ENCODE measurements around the gene SLC37A3.
A peak's percentile ranks its signal among the peaks of the same experiment; 100 is the strongest.
"Not testable (repeated sequence)": the region's sequence is repeated elsewhere in the genome, so short reads cannot be mapped to it uniquely, and the experiment has no call there.

SLC37A3 gene

DNA sequence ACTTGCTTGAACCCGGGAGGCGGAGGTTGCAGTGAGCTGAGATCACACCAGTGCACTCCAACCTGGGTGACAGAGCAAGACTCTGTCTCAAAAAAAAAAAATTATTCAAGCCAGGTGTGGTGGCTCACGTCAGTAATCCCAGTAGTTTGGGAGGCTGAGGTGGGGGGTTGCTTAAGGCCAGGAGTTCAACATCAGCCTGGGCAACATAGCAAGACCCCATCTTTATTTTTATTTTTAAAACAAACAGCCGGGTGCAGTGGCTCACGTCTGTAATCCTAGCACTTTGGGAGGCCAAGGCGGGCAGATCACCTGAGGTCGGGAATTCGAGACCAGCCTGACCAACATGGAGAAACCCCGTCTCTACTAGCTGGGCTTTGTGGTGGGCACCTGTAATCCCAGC lies 17.5 kb upstream of the SLC37A3 start:
- H3K36me3 ChIP-seq (replicated peaks in 1 of 2; ENCODE audit: control insufficient read depth in 2 of 2, insufficient read depth in 2 of 2, low read length in 2 of 2); H3K4me3 ChIP-seq (ENCODE audit: low read length in 2 of 2); H2BK12ac ChIP-seq (ENCODE audit: low read length); H4K8ac ChIP-seq (ENCODE audit: low read depth, low read length); H2BK5ac ChIP-seq (ENCODE audit: low read length); H3K9me3 ChIP-seq (replicated peaks in 1 of 2; ENCODE audit: control insufficient read depth in 2 of 2, insufficient read depth in 1 of 2, low read depth in 1 of 2, low read length in 2 of 2); H2BK120ac ChIP-seq (ENCODE audit: low read depth, low read length); H3K79me1 ChIP-seq (ENCODE audit: low read depth, low read length); H3K4me1 ChIP-seq (ENCODE audit: control insufficient read depth in 2 of 2, insufficient read depth in 1 of 2, low read depth in 1 of 2, low read length in 2 of 2); H3K18ac ChIP-seq (ENCODE audit: low read length); H3K14ac ChIP-seq (ENCODE audit: low read length); H3K27ac ChIP-seq (replicated peaks; ENCODE audit: low read length); H3K4me2 ChIP-seq (ENCODE audit: insufficient read depth, low read length, poor library complexity, severe bottlenecking); H2AK5ac ChIP-seq (ENCODE audit: low read depth, low read length); H2BK15ac ChIP-seq (ENCODE audit: low read length); H3K4ac ChIP-seq (ENCODE audit: low read length); H4K91ac ChIP-seq (ENCODE audit: low read depth, low read length, poor library complexity); H3K27me3 ChIP-seq (ENCODE audit: control insufficient read depth in 3 of 3, insufficient read depth in 3 of 3, low read depth in 1 of 3, low read length in 3 of 3); DNase-seq (ENCODE audit: low spot score); H2AFZ ChIP-seq (ENCODE audit: low read length); H3K23ac ChIP-seq (ENCODE audit: low read depth, low read length, poor library complexity); H3K9ac ChIP-seq (ENCODE audit: low read depth, low read length, poor library complexity): not testable (repeated sequence)
- no CpG with 5 or more reads among the region's 9 CpGs for WGBS, 2 donors (ENCODE audit: extremely low coverage in 2 of 2, insufficient read length in 2 of 2, insufficient replicate concordance in 1 of 2)

DNA sequence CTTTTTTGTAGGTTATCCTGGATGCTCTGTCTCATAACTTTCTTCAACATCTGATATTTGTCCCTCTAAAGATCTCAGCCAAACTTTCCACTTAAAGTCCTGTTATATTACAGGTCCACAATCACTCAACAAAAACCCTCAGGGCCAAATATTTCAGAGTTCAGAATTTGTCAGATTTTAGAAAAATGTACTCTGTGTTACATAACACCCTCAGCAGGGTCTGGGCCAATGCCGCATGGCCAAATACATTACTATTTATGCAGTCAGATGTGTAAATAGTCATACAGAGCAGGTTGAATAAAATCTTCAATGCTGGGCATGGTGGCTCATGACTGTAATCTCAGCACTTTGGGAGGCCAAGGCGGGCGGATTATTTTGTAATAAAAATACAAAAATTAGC lies 17.0 kb upstream of the SLC37A3 start:
- Histone ChIP-seq H3K4ac (ENCODE audit: low read length) (no peak overlapping the region), H2BK12ac (ENCODE audit: low read length) (no peak overlapping the region), H3K23ac (ENCODE audit: low read depth, low read length, poor library complexity) (no peak overlapping the region), H4K91ac (ENCODE audit: low read depth, low read length, poor library complexity) (no peak overlapping the region), H3K9me3 (replicated peaks in 1 of 2; ENCODE audit: control insufficient read depth in 2 of 2, insufficient read depth in 1 of 2, low read depth in 1 of 2, low read length in 2 of 2) (no peaks in the 10 kb centered on the region), H3K79me1 (ENCODE audit: low read depth, low read length) (no peaks in the 10 kb centered on the region), H3K4me2 (ENCODE audit: insufficient read depth, low read length, poor library complexity, severe bottlenecking) (no peak overlapping the region), H3K4me3 (ENCODE audit: low read length in 2 of 2) (no peak overlapping the region), H3K27ac (replicated peaks; ENCODE audit: low read length) (no peak overlapping the region), H2BK15ac (ENCODE audit: low read length) (no peak overlapping the region), H2BK5ac (ENCODE audit: low read length) (no peak overlapping the region), H3K27me3 (ENCODE audit: control insufficient read depth in 3 of 3, insufficient read depth in 3 of 3, low read depth in 1 of 3, low read length in 3 of 3) (peaks cover 0 to under 1% (median 0%) of the 10 kb centered on the region in 3 experiments), H3K9ac (ENCODE audit: low read depth, low read length, poor library complexity) (no peak overlapping the region), H4K8ac (ENCODE audit: low read depth, low read length) (no peak overlapping the region), H3K36me3 (replicated peaks in 1 of 2; ENCODE audit: control insufficient read depth in 2 of 2, insufficient read depth in 2 of 2, low read length in 2 of 2) (no peaks in the 10 kb centered on the region), H3K18ac (ENCODE audit: low read length) (no peak overlapping the region), H2AK5ac (ENCODE audit: low read depth, low read length) (no peak overlapping the region), H2BK120ac (ENCODE audit: low read depth, low read length) (no peak overlapping the region), H3K4me1 (ENCODE audit: control insufficient read depth in 2 of 2, insufficient read depth in 1 of 2, low read depth in 1 of 2, low read length in 2 of 2) (peaks cover 0 to 3% of the 10 kb centered on the region in 2 donors), H2AFZ (ENCODE audit: low read length) (no peak overlapping the region), H3K14ac (ENCODE audit: low read length) (no peak overlapping the region)
- no peak for DNase-seq (ENCODE audit: low spot score)
- no CpG with 5 or more reads among the region's 3 CpGs for WGBS, 2 donors (ENCODE audit: extremely low coverage in 2 of 2, insufficient read length in 2 of 2, insufficient replicate concordance in 1 of 2)

DNA sequence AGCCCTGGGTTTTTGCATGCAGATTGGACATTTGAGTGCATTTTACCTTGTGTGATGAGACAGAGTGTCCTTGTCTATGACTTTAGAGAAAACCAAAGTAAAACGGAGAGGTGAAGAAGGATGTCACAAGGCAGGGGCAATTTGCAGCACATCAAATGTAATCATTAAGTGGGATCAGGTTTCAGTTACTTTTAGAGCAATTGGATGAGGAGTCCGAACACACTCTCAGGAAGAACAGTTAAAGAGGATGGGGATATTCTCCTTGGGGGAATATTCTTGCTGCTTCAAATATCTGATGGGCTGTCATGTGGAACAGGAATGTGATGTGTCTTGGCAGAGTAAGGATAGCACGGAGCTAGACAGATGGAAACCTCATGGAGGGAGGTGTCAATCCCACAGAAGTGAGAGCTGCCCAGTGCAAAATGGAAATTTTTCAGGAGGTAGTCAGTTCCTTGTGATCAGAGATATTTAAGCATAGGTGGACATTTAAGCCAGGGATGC lies 6.3 kb upstream of the SLC37A3 start:
- no peak for DNase-seq (ENCODE audit: low spot score)
- no peak overlapping the region for H3K14ac ChIP-seq (ENCODE audit: low read length)
- peak overlapping the region; percentile 83 for H2AFZ ChIP-seq (ENCODE audit: low read length)
- no CpG with 5 or more reads among the region's 3 CpGs for WGBS, 2 donors (ENCODE audit: extremely low coverage in 2 of 2, insufficient read length in 2 of 2, insufficient replicate concordance in 1 of 2)
- H2BK15ac ChIP-seq (ENCODE audit: low read length), result no peak overlapping the region
- no peak overlapping the region for H3K9ac ChIP-seq (ENCODE audit: low read depth, low read length, poor library complexity)
- no peak overlapping the region for H3K18ac ChIP-seq (ENCODE audit: low read length)
- H2AK5ac ChIP-seq (ENCODE audit: low read depth, low read length), result no peak overlapping the region
- H3K23ac ChIP-seq (ENCODE audit: low read depth, low read length, poor library complexity), result no peak overlapping the region
- no peak overlapping the region for H3K4me3 ChIP-seq (ENCODE audit: low read length in 2 of 2)
- no peak overlapping the region for H2BK12ac ChIP-seq (ENCODE audit: low read length)
- no peak overlapping the region for H4K91ac ChIP-seq (ENCODE audit: low read depth, low read length, poor library complexity)
- H3K4ac ChIP-seq (ENCODE audit: low read length), result no peak overlapping the region
- H3K9me3 ChIP-seq (replicated peaks in 1 of 2; ENCODE audit: control insufficient read depth in 2 of 2, insufficient read depth in 1 of 2, low read depth in 1 of 2, low read length in 2 of 2), result no peaks in the 10 kb centered on the region
- H3K4me2 ChIP-seq (ENCODE audit: insufficient read depth, low read length, poor library complexity, severe bottlenecking), result no peak overlapping the region
- H2BK120ac ChIP-seq (ENCODE audit: low read depth, low read length), result no peak overlapping the region
- no peak overlapping the region for H4K8ac ChIP-seq (ENCODE audit: low read depth, low read length)
- H3K27ac ChIP-seq (replicated peaks; ENCODE audit: low read length), result no peak overlapping the region
- H3K27me3 ChIP-seq (ENCODE audit: control insufficient read depth in 3 of 3, insufficient read depth in 3 of 3, low read depth in 1 of 3, low read length in 3 of 3), result peaks cover 0 to 4% (median 0%) of the 10 kb centered on the region in 3 experiments
- peaks cover 4 to 13% of the 10 kb centered on the region in 2 donors for H3K4me1 ChIP-seq (ENCODE audit: control insufficient read depth in 2 of 2, insufficient read depth in 1 of 2, low read depth in 1 of 2, low read length in 2 of 2)
- H2BK5ac ChIP-seq (ENCODE audit: low read length), result no peak overlapping the region
- no peaks in the 10 kb centered on the region for H3K79me1 ChIP-seq (ENCODE audit: low read depth, low read length)
- no peaks in the 10 kb centered on the region for H3K36me3 ChIP-seq (replicated peaks in 1 of 2; ENCODE audit: control insufficient read depth in 2 of 2, insufficient read depth in 2 of 2, low read length in 2 of 2)

DNA sequence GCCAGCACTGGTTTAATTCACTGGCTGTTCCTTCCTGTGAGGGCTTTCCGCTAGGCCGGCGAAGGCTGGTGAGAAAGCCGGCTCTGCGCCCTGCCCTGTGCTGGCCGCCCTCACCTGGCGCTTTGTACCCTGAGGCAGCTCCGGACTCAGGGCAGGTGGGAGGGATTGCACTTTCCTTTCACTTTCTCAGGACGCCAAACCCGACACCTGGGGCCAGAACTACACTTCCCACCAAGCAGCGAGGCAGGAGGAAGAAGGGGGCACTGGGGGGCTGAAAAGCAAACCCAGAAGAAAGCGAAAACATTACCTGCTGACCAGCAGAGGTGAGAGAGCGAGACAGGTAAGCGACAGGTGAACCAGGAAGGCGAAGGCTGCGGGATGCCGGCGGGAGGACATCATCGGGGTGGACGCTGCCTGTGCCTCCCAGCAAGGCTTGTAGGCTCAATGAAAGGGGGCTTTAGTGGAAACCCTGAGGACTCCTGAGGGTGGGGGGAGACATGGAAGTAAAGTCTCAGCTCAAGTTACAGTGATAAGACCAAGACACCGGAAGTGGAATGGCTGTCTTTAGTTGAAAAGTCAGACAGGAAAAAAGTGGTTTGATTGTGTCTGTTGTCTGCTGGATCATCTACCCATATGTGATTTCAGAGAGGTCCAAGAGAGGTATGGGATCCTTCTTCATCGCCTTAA lies 5.7 kb upstream of the SLC37A3 start, which contains the start of gene RAB19:
TSS of gene RAB19 (plus strand) at position 181 of the 687 bp plus-strand sequence. CDS start 3,589 bp downstream, outside the sequence.
- Histone ChIP-seq H3K79me1 (ENCODE audit: low read depth, low read length) (no peaks in the 10 kb centered on the region), H3K27ac (replicated peaks; ENCODE audit: low read length) (no peak within 1 kb of the TSS), H2BK12ac (ENCODE audit: low read length) (no peak within 1 kb of the TSS), H4K8ac (ENCODE audit: low read depth, low read length) (no peak within 1 kb of the TSS), H4K91ac (ENCODE audit: low read depth, low read length, poor library complexity) (no peak within 1 kb of the TSS), H2BK120ac (ENCODE audit: low read depth, low read length) (no peak within 1 kb of the TSS), H3K4ac (ENCODE audit: low read length) (no peak within 1 kb of the TSS), H3K4me2 (ENCODE audit: insufficient read depth, low read length, poor library complexity, severe bottlenecking) (peak within 1 kb of the TSS; percentile 56), H3K18ac (ENCODE audit: low read length) (peak within 1 kb of the TSS; percentile 84), H2BK15ac (ENCODE audit: low read length) (peak within 1 kb of the TSS; percentile 63), H2BK5ac (ENCODE audit: low read length) (no peak within 1 kb of the TSS), H3K9ac (ENCODE audit: low read depth, low read length, poor library complexity) (no peak within 1 kb of the TSS), H3K27me3 (ENCODE audit: control insufficient read depth in 3 of 3, insufficient read depth in 3 of 3, low read depth in 1 of 3, low read length in 3 of 3) (peaks cover 0 to 4% (median 0%) of the 10 kb centered on the region in 3 experiments), H3K36me3 (replicated peaks in 1 of 2; ENCODE audit: control insufficient read depth in 2 of 2, insufficient read depth in 2 of 2, low read length in 2 of 2) (no peaks in the 10 kb centered on the region), H2AFZ (ENCODE audit: low read length) (peak within 1 kb of the TSS; percentile 83), H3K9me3 (replicated peaks in 1 of 2; ENCODE audit: control insufficient read depth in 2 of 2, insufficient read depth in 1 of 2, low read depth in 1 of 2, low read length in 2 of 2) (no peaks in the 10 kb centered on the region), H2AK5ac (ENCODE audit: low read depth, low read length) (no peak within 1 kb of the TSS), H3K4me1 (ENCODE audit: control insufficient read depth in 2 of 2, insufficient read depth in 1 of 2, low read depth in 1 of 2, low read length in 2 of 2) (peaks cover 4 to 13% of the 10 kb centered on the region in 2 donors), H3K14ac (ENCODE audit: low read length) (no peak within 1 kb of the TSS), H3K4me3 (ENCODE audit: low read length in 2 of 2) (peak within 1 kb of the TSS in 1 of 2 donors; percentile 53), H3K23ac (ENCODE audit: low read depth, low read length, poor library complexity) (no peak within 1 kb of the TSS)
- no CpG with 5 or more reads among the region's 22 CpGs for WGBS, 2 donors (ENCODE audit: extremely low coverage in 2 of 2, insufficient read length in 2 of 2, insufficient replicate concordance in 1 of 2)
- no peak for DNase-seq (ENCODE audit: low spot score)
